GM19463 (cell line): Measurements from ENCODE around the gene PIPOX.

ENCODE experiments used
- ATAC-seq: cut with Tn5 transposase; IDR thresholded peaks from one replicate; pipeline ENCODE4 v1.9.1; 2021; ENCODE audit warnings: mild to moderate bottlenecking, moderate library complexity; ENCODE audit not compliant: unreplicated experiment

The PIPOX gene

GRCh38 chr17:29093090-29093871 is 50.3 kb downstream of the PIPOX start:
- ATAC-seq, result no peak

DNA sequence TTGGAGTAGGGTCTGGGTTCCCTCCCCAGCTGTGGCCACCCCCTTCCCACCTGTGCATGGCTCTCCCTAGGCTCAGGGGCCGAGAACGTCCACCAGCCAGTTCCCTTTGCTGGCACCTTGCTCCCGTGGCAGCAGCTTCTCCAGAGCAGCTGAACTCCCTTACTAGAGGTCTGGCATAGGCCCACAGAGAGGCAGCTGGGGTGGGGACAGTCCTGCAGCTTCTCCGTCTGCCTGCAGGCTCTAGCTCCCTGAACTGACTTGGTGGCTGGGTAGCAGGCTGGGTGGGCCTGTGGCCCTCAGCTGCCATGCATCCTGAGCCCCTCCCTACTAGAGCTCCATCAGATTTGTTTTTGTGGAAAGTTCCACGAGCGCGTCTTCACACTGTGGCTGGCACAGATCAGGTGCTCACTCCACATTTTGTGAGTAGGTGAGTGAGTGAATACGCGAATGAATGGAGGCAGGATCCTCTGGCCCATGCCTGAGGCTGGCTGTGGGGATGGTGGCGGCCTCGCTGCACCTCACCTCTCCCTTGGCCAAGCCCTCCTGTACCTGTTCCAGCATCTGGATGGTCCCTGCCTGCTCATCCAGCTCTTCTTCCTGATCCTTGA is 51.3 kb downstream of the PIPOX start:
- no peak for ATAC-seq

- no peak for ATAC-seq
These were observed 52.5 kb downstream of the PIPOX start for GRCh38 chr17:29095439-29095838.

- ATAC-seq, result no peak
These were observed 53.2 kb downstream of the PIPOX start for GRCh38 chr17:29096094-29096493.

- ATAC-seq, result no peak
These were observed 56.6 kb downstream of the PIPOX start for GRCh38 chr17:29099527-29099926.

DNA sequence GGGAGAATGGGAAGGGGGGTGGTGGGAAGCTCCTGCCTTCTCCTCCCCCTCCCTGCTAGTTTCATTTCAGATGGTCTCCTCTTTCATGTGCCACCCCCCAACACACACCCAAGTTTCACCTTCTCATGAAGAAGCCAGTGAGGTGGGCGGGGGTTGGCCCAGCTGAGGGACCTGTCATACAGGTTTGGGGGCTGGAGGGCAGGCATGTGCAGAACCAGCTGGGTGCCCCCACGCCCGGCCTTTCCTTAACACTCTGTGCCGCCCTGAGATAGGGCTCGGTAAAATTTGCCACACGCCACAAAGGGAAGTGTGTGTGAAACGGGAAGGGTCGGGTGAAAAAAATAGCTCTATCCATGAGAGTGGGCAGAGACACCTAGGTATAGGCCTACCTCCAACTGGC is 57.4 kb downstream of the PIPOX start:
- no peak for ATAC-seq

- no peak for ATAC-seq
These were observed 59.1 kb downstream of the PIPOX start for GRCh38 chr17:29102046-29102445.

DNA sequence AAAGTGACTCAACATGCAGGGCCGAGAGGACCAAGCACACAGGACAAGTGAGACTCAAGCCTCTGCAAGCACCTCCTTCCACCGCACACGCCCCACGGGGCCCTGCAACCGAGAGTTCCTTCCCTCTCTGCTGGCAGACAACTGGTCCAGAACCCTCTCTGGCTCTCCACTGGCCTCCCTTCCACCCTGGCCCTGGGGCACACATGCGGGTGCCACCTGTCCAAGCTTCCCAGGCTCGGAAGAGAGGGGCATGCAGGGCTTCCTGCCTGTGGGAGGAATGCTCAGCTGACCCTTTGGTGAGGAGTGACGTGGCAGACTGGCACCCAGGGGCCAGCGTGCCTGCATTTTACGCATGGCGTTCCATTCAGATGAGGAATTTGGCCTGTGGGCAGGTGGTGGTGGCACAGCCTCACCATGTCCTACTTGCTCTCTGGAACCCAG is 59.8 kb downstream of the PIPOX start:
- no peak for ATAC-seq

DNA sequence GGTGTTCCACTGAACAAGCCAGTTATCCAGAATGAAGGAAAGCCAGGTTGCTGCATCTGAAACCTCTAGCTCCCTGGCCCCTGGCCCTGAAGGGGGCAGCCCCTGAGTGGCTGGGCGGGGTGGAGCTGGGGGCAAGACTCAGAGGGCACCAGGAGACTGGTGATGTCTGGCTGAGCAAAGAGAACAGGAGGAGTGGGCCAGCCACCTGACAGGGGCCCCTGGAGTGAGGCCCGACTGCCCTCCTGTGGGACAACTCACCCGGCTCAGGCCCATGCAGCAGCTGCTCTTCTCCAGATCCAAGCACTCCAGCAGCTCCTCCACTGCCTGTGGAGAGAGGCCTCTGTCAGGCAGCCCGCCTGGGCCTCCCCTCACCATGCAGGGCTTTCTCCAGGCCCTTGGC is 60.4 kb downstream of the PIPOX start:
- no peak for ATAC-seq
